SK-N-SH (cell line): ENCODE results near the gene CD180. TPM values are rescaled to one million over a fixed set of nuclear protein-coding genes. Genes with fewer than 3 reads are reported as not detected.

Experiments
- CTCF ChIA-PET: fragments of 300-600, 350-600 bp; formaldehyde crosslinking; extraction: SDS; loops from one replicate; lab custom pipeline; 2021; lab: Yijun Ruan, JAX
- POLR2A ChIA-PET: fragments of 350-600 bp; sonication (Branson Sonifier 250); formaldehyde crosslinking; extraction: SDS; loops from one replicate; lab custom pipeline; 2020; ENCODE audit warnings: antibody characterized with exemption, inconsistent platforms; lab: Yijun Ruan, JAX
- DNase-seq: peaks from one replicate; pipeline ENCODE4 v3.0.0; 2012
- H2AFZ ChIP-seq: fragments of 200-600 bp; sonication (generic); 2 replicates; pipeline ENCODE4 v1.8.1; 2016; ENCODE audit warnings: antibody characterized with exemption, mild to moderate bottlenecking, low read depth
- H3F3A ChIP-seq: fragments of 200-600 bp; sonication (generic); replicated peaks from 2 replicates; pipeline ENCODE3; 2016; ENCODE audit warnings: antibody characterized with exemption, mild to moderate bottlenecking; ENCODE audit not compliant: insufficient read depth
- H3K27ac ChIP-seq, 2 experiments: fragments of 200-500 bp in 1 of 2; fragments of 200-600 bp in 1 of 2; sonication (Bioruptor generic) in 1 of 2; sonication (generic), shearing (Covaris generic) in 1 of 2; 2 replicates each; pipeline versions ENCODE4 v1.5.1 to v1.6.1; 2014 to 2016; ENCODE audit warnings: low read depth in 2 of 2, inconsistent platforms in 1 of 2, low read length in 1 of 2, mild to moderate bottlenecking in 1 of 2, mixed read lengths in 1 of 2
- H3K27me3 ChIP-seq: fragments of 200-600 bp; sonication (generic), shearing (Covaris generic); 2 replicates; pipeline ENCODE4 v1.6.1; 2016; ENCODE audit warnings: mixed run types; ENCODE audit not compliant: insufficient read depth
- H3K36me3 ChIP-seq, 2 experiments: fragments of 200-500 bp in 1 of 2; fragments of 200-600 bp in 1 of 2; sonication (Bioruptor generic) in 1 of 2; sonication (generic) in 1 of 2; replicated peaks in 1 of 2; 2 replicates each; pipeline versions ENCODE3 to v1.5.1; 2014 to 2016; ENCODE audit warnings: low read length in 1 of 2, mild to moderate bottlenecking in 1 of 2; ENCODE audit not compliant: insufficient read depth in 2 of 2, control insufficient read depth in 1 of 2
- H3K4me1 ChIP-seq, 2 experiments: fragments of 200-500 bp in 1 of 2; fragments of 200-600 bp in 1 of 2; sonication (Bioruptor generic) in 1 of 2; sonication (generic), shearing (Covaris generic) in 1 of 2; 2 replicates each; pipeline versions ENCODE4 v1.5.1 to v1.6.1; 2014 to 2016; ENCODE audit warnings: low read depth in 1 of 2, low read length in 1 of 2, mixed run types in 1 of 2; ENCODE audit not compliant: insufficient read depth in 2 of 2, control insufficient read depth in 1 of 2
- H3K4me2 ChIP-seq: fragments of 200-600 bp; sonication (generic), shearing (Covaris generic); 2 replicates; pipeline ENCODE4 v1.6.1; 2017; ENCODE audit warnings: mixed run types
- H3K4me3 ChIP-seq, 2 experiments: fragments of 200-500 bp in 1 of 2; fragments of 200-600 bp in 1 of 2; sonication (Bioruptor generic) in 1 of 2; sonication (generic), shearing (Covaris generic) in 1 of 2; 2 replicates each; pipeline versions ENCODE4 v1.5.1 to v1.8.1; 2014 to 2016; ENCODE audit warnings: low read depth in 2 of 2, inconsistent platforms in 1 of 2, low read length in 1 of 2, mild to moderate bottlenecking in 1 of 2, mixed read lengths in 1 of 2, moderate library complexity in 1 of 2
- H3K79me2 ChIP-seq: fragments of 200-600 bp; sonication (generic); 2 replicates; pipeline ENCODE4 v1.8.1; 2017; ENCODE audit warnings: mild to moderate bottlenecking; ENCODE audit not compliant: insufficient read depth
- H3K9ac ChIP-seq: fragments of 200-600 bp; sonication (generic); 2 replicates; pipeline ENCODE4 v1.6.1; 2017; ENCODE audit warnings: mixed run types
- H3K9me2 ChIP-seq: fragments of 200-600 bp; sonication (generic); 2 replicates; pipeline ENCODE4 v1.6.1; 2017; ENCODE audit warnings: mixed run types
- H3K9me3 ChIP-seq: fragments of 200-600 bp; sonication (generic); 2 replicates; pipeline ENCODE4 v1.6.1; 2017; ENCODE audit warnings: mixed run types, mild to moderate bottlenecking, moderate library complexity
- H4K20me1 ChIP-seq: fragments of 200-600 bp; sonication (generic); 2 replicates; pipeline ENCODE4 v1.6.1; 2017; ENCODE audit warnings: mild to moderate bottlenecking, mixed run types; ENCODE audit not compliant: insufficient read depth
- CHD2 ChIP-seq: fragments of 150-350 bp; IDR thresholded peaks from 2 replicates; pipeline ENCODE4 v1.6.1; 2018; ENCODE audit warnings: low read length; ENCODE audit not compliant: partially characterized antibody
- EP300 ChIP-seq, 2 experiments: IDR thresholded peaks; 2 replicates each; pipeline versions ENCODE4 v1.4.0 to v1.6.1; 2012; ENCODE audit warnings: borderline replicate concordance in 1 of 2, low read depth in 1 of 2, low read length in 1 of 2
- FOXM1 ChIP-seq: IDR thresholded peaks from 2 replicates; pipeline ENCODE4 v1.4.0; 2012; ENCODE audit warnings: low read depth, mild to moderate bottlenecking
- GABPA ChIP-seq: IDR thresholded peaks from 2 replicates; pipeline ENCODE4 v1.4.0; 2012; ENCODE audit warnings: low read depth, mild to moderate bottlenecking
- GATA2 ChIP-seq: sonication (generic); formaldehyde crosslinking; IDR thresholded peaks from 2 replicates; pipeline ENCODE4 v1.5.0; 2020; ENCODE audit warnings: mild to moderate bottlenecking, missing genetic modification reagents
- MEF2A ChIP-seq: IDR thresholded peaks from 2 replicates; pipeline ENCODE4 v1.4.0; 2012; ENCODE audit warnings: low read depth, borderline replicate concordance
- NFIC ChIP-seq: IDR thresholded peaks from 2 replicates; pipeline ENCODE4 v1.4.0; 2012; ENCODE audit warnings: borderline replicate concordance
- POLR2AphosphoS5 ChIP-seq: IDR thresholded peaks from 2 replicates; pipeline ENCODE4 v1.6.1; 2012; ENCODE audit warnings: low read depth, low read length
- RAD21 ChIP-seq: IDR thresholded peaks from 2 replicates; pipeline ENCODE4 v1.6.1; 2012; ENCODE audit warnings: mild to moderate bottlenecking, low read length
- RXRA ChIP-seq: IDR thresholded peaks from 2 replicates; pipeline ENCODE4 v1.4.0; 2012; ENCODE audit warnings: low read depth, mild to moderate bottlenecking, borderline replicate concordance
- YY1 ChIP-seq: IDR thresholded peaks from 2 replicates; pipeline ENCODE4 v1.4.0; 2012; ENCODE audit warnings: low read depth, mild to moderate bottlenecking
- WGBS: methylation state at CpG from one replicate; pipeline ENCODE4 v1.1.6; 2017; ENCODE audit warnings: low lambda C conversion rate; 5-methylcytosine and 5-hydroxymethylcytosine counted together
- polyA plus RNA-seq, 3 experiments: library from polyadenylated mRNA; depleted of rRNA; stranded (reverse); fragments of >200 nt; gene quantifications; 2 replicates each; pipeline ENCODE4 v1.2.3, GENCODE V29; 2012
- TF ChIP-seq, protein P1 (sequence below): IDR thresholded peaks from 2 replicates; pipeline ENCODE4 v1.4.0; 2012; ENCODE audit warnings: low read depth, borderline replicate concordance
- TF ChIP-seq, protein P2 (sequence below): IDR thresholded peaks from 2 replicates; pipeline ENCODE4 v1.4.0; 2012; ENCODE audit warnings: low read depth, borderline replicate concordance
- TF ChIP-seq, protein P3 (sequence below): IDR thresholded peaks from 2 replicates; pipeline ENCODE4 v1.4.0; 2012; ENCODE audit warnings: low read depth
- TF ChIP-seq, protein P4 (sequence below): IDR thresholded peaks from 2 replicates; pipeline ENCODE4 v1.6.1; 2012; ENCODE audit warnings: mild to moderate bottlenecking, low read depth, low read length, moderate library complexity

CD180 gene
- polyA plus RNA-seq, 1 of the 3 experiments (the other 2 are of a cell fraction): 0.02 TPM

DNA sequence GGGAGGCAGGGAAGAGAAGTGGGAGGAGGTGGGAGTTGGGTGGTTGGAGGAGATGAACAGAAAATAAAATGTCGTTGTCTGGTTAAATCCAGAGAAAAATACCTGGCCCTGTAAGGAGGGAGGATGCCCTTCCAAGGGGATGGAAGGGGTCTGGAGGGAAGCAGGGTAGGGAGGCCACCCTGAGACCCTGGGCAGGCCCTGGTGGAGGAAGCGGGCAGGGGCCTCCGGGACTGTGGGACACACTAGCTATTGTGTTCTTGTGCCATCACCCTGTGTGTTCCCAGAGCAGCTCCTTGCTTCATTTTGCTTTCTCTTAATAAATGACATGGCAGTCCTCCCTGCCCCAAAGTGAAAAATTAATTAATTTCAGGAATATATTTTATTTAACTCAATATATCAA, 11.8 kb upstream of the CD180 start:
- 96% methylated on average over 3 of the region's 3 CpGs for WGBS
- POLR2A ChIA-PET: no interaction called here
- DNase-seq: no peak
- Histone ChIP-seq H3K9me2 (no peaks in the 10 kb centered on the region), H3K27me3 (no peaks in the 10 kb centered on the region), H3K79me2 (no peaks in the 10 kb centered on the region), H3K9me3 (no peaks in the 10 kb centered on the region), H3K4me2 (no peak overlapping the region), H3F3A (no peaks in the 10 kb centered on the region), H3K9ac (no peak overlapping the region), H3K27ac (no peak overlapping the region), H2AFZ (no peak overlapping the region), H3K36me3 (no peaks in the 10 kb centered on the region), H3K4me1 (peaks cover 0 to 17% of the 10 kb centered on the region in 2 experiments; a peak in 2 of 4 replicates), H4K20me1 (no peaks in the 10 kb centered on the region), H3K4me3 (no peak overlapping the region)
- CTCF ChIA-PET: interaction anchor here (0.5 to 12.2 kb wide), 48 partner anchors 8 to 1045 kb away, joined by 3 to 201 read pairs (median 4); partner anchors contain the start of gene CD180
- TF ChIP-seq FOXM1: no peak
- no peak for TF ChIP-seq RAD21
- no peak for TF ChIP-seq YY1
- TF ChIP-seq RXRA: no peak
- no peak for TF ChIP-seq GATA2
- TF ChIP-seq, protein P1, sequence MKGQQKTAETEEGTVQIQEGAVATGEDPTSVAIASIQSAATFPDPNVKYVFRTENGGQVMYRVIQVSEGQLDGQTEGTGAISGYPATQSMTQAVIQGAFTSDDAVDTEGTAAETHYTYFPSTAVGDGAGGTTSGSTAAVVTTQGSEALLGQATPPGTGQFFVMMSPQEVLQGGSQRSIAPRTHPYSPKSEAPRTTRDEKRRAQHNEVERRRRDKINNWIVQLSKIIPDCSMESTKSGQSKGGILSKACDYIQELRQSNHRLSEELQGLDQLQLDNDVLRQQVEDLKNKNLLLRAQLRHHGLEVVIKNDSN: no peak
- TF ChIP-seq POLR2AphosphoS5: no peak
- no peak for TF ChIP-seq NFIC
- TF ChIP-seq, protein P2, sequence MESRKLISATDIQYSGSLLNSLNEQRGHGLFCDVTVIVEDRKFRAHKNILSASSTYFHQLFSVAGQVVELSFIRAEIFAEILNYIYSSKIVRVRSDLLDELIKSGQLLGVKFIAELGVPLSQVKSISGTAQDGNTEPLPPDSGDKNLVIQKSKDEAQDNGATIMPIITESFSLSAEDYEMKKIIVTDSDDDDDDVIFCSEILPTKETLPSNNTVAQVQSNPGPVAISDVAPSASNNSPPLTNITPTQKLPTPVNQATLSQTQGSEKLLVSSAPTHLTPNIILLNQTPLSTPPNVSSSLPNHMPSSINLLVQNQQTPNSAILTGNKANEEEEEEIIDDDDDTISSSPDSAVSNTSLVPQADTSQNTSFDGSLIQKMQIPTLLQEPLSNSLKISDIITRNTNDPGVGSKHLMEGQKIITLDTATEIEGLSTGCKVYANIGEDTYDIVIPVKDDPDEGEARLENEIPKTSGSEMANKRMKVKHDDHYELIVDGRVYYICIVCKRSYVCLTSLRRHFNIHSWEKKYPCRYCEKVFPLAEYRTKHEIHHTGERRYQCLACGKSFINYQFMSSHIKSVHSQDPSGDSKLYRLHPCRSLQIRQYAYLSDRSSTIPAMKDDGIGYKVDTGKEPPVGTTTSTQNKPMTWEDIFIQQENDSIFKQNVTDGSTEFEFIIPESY: no peak
- TF ChIP-seq MEF2A: no peak
- TF ChIP-seq EP300 (IDR thresholded peaks at IDR 0.05; ENCODE audit: borderline replicate concordance in 1 of 2, low read depth in 1 of 2, low read length in 1 of 2): no peak
- TF ChIP-seq, protein P3, sequence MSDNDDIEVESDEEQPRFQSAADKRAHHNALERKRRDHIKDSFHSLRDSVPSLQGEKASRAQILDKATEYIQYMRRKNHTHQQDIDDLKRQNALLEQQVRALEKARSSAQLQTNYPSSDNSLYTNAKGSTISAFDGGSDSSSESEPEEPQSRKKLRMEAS: no peak
- TF ChIP-seq, protein P4, sequence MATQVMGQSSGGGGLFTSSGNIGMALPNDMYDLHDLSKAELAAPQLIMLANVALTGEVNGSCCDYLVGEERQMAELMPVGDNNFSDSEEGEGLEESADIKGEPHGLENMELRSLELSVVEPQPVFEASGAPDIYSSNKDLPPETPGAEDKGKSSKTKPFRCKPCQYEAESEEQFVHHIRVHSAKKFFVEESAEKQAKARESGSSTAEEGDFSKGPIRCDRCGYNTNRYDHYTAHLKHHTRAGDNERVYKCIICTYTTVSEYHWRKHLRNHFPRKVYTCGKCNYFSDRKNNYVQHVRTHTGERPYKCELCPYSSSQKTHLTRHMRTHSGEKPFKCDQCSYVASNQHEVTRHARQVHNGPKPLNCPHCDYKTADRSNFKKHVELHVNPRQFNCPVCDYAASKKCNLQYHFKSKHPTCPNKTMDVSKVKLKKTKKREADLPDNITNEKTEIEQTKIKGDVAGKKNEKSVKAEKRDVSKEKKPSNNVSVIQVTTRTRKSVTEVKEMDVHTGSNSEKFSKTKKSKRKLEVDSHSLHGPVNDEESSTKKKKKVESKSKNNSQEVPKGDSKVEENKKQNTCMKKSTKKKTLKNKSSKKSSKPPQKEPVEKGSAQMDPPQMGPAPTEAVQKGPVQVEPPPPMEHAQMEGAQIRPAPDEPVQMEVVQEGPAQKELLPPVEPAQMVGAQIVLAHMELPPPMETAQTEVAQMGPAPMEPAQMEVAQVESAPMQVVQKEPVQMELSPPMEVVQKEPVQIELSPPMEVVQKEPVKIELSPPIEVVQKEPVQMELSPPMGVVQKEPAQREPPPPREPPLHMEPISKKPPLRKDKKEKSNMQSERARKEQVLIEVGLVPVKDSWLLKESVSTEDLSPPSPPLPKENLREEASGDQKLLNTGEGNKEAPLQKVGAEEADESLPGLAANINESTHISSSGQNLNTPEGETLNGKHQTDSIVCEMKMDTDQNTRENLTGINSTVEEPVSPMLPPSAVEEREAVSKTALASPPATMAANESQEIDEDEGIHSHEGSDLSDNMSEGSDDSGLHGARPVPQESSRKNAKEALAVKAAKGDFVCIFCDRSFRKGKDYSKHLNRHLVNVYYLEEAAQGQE: no peak
- no peak for TF ChIP-seq CHD2
- TF ChIP-seq GABPA: no peak
